SU-DHL-6 (cell line): Measurements from ENCODE around the gene GMDS.

Source experiments
- EZH2phosphoT487 ChIP-seq: fragments of 200-600 bp; sonication (generic), shearing (Covaris generic); conservative IDR thresholded peaks from 2 replicates; pipeline ENCODE4 v1.6.1; 2018; ENCODE audit warnings: mild to moderate bottlenecking, antibody characterized with exemption, low read length, moderate library complexity, mixed read lengths
- TF ChIP-seq, protein P1 (sequence below): fragments of 200-600 bp; sonication (generic); IDR thresholded peaks from one replicate; pipeline ENCODE4 v1.5.1; 2017; ENCODE audit warnings: antibody characterized with exemption, mild to moderate bottlenecking, low read length, moderate library complexity; ENCODE audit not compliant: insufficient read depth, poor library complexity, severe bottlenecking

DNA sequence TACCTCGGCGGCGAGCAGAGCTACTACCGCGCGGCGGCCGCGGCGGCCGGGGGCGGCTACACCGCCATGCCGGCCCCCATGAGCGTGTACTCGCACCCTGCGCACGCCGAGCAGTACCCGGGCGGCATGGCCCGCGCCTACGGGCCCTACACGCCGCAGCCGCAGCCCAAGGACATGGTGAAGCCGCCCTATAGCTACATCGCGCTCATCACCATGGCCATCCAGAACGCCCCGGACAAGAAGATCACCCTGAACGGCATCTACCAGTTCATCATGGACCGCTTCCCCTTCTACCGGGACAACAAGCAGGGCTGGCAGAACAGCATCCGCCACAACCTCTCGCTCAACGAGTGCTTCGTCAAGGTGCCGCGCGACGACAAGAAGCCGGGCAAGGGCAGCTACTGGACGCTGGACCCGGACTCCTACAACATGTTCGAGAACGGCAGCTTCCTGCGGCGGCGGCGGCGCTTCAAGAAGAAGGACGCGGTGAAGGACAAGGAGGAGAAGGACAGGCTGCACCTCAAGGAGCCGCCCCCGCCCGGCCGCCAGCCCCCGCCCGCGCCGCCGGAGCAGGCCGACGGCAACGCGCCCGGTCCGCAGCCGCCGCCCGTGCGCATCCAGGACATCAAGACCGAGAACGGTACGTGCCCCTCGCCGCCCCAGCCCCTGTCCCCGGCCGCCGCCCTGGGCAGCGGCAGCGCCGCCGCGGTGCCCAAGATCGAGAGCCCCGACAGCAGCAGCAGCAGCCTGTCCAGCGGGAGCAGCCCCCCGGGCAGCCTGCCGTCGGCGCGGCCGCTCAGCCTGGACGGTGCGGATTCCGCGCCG is 634.7 kb downstream of the GMDS start:
- TF ChIP-seq, protein P1, sequence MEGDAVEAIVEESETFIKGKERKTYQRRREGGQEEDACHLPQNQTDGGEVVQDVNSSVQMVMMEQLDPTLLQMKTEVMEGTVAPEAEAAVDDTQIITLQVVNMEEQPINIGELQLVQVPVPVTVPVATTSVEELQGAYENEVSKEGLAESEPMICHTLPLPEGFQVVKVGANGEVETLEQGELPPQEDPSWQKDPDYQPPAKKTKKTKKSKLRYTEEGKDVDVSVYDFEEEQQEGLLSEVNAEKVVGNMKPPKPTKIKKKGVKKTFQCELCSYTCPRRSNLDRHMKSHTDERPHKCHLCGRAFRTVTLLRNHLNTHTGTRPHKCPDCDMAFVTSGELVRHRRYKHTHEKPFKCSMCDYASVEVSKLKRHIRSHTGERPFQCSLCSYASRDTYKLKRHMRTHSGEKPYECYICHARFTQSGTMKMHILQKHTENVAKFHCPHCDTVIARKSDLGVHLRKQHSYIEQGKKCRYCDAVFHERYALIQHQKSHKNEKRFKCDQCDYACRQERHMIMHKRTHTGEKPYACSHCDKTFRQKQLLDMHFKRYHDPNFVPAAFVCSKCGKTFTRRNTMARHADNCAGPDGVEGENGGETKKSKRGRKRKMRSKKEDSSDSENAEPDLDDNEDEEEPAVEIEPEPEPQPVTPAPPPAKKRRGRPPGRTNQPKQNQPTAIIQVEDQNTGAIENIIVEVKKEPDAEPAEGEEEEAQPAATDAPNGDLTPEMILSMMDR = no peak
- no peak for TF ChIP-seq EZH2phosphoT487
